ENCODE data around the gene CLDN6.

Gene CLDN6

GRCh38 chr16:3051494-3051893 is 33.5 kb upstream of the CLDN6 start:
- DNase-seq (ENCODE audit: low read depth): no peak

GRCh38 chr16:3051009-3051408 is 33.0 kb upstream of the CLDN6 start:
- no peak for DNase-seq (ENCODE audit: low read depth)

- no peak for DNase-seq (ENCODE audit: low read depth)
Observed at GRCh38 chr16:3050487-3050886, 32.5 kb upstream of the CLDN6 start.

GRCh38 chr16:3049921-3050481 is 32.0 kb upstream of the CLDN6 start:
- no peak for DNase-seq (ENCODE audit: low read depth)

GRCh38 chr16:3047387-3047720 is 29.4 kb upstream of the CLDN6 start:
- DNase-seq (ENCODE audit: low read depth): no peak

GRCh38 chr16:3046641-3047386 is 28.8 kb upstream of the CLDN6 start:
- no peak for DNase-seq (ENCODE audit: low read depth)

GRCh38 chr16:3045758-3046640 is 28.0 kb upstream of the CLDN6 start, which contains the start of gene MMP25:
TSS of gene MMP25 (plus strand) at chr16:3046561. CDS start at chr16:3046918, 357 bp downstream.
- DNase-seq (ENCODE audit: low read depth): no peak

- DNase-seq (ENCODE audit: low read depth): no peak
Observed at GRCh38 chr16:3044708-3045107, 26.7 kb upstream of the CLDN6 start.

- no peak for DNase-seq (ENCODE audit: low read depth)
Observed at GRCh38 chr16:3042376-3042775, 24.4 kb upstream of the CLDN6 start.

- DNase-seq (ENCODE audit: low read depth): no peak
Observed at GRCh38 chr16:3038896-3039295, 20.9 kb upstream of the CLDN6 start.

GRCh38 chr16:3038256-3038655 is 20.3 kb upstream of the CLDN6 start:
- DNase-seq (ENCODE audit: low read depth): no peak

GRCh38 chr16:3036726-3037315 is 18.8 kb upstream of the CLDN6 start, which contains the start of gene BICDL2:
TSS of gene BICDL2 (minus strand) at chr16:3036944. CDS start at chr16:3035496, 1,448 bp downstream.
- DNase-seq (ENCODE audit: low read depth): no peak

- no peak for DNase-seq (ENCODE audit: low read depth)
Observed at GRCh38 chr16:3035972-3036725, 18.2 kb upstream of the CLDN6 start.

GRCh38 chr16:3035289-3035971 is 17.4 kb upstream of the CLDN6 start:
- DNase-seq (ENCODE audit: low read depth): no peak

GRCh38 chr16:3032624-3033023 is 14.6 kb upstream of the CLDN6 start:
- no peak for DNase-seq (ENCODE audit: low read depth)

GRCh38 chr16:3030222-3031212 is 12.5 kb upstream of the CLDN6 start:
- no peak for DNase-seq (ENCODE audit: low read depth)

- no peak for DNase-seq (ENCODE audit: low read depth)
Observed at GRCh38 chr16:3029491-3030221, 11.7 kb upstream of the CLDN6 start.

- DNase-seq (ENCODE audit: low read depth): no peak
Observed at GRCh38 chr16:3028716-3029319, 10.8 kb upstream of the CLDN6 start.
